IPS-11a (cell line): ENCODE measurements around the gene DNAH1.

Source experiments
- H3K4me3 ChIP-seq: one replicate; pipeline ENCODE4 v1.5.1; 2013; ENCODE audit warnings: low read depth, low read length, control low read depth

Gene DNAH1

DNA sequence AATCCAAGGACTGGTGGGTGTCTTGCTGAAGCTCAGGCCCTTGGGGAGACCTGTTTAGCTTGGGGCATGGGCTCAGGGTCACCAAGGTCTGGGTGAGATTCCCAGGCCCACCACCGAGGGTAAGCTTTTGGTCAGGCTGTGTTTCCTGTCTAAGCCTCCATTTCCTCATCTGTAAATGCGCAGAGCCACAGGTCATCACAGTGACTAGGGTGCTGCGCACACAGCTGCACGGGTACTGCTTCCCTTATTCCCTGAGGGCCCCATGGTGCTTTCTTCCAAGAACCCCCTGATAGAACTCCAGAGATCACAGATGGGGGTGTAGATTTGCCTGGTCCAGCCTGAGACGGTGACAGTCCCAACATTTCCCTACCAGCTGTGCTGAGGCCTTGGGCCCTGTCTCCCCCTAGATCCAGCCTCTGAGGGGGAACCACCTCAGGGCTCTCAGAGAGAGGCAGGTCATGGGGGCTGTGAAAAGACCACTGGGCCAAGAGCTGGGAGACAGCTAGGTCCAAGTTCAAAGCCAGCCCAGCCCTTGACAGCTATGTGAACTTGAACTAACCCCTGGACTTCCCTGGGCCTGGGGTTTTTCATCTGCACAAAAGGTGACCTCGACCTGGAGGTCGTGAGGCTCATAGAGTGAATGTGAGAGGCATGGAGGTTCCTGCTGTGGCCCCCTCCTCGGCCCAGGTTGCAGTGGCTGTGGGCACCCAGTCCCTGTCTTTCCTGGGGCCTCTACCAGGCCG, 68.1 kb downstream of the DNAH1 start:
- no peak overlapping the region for H3K4me3 ChIP-seq

DNA sequence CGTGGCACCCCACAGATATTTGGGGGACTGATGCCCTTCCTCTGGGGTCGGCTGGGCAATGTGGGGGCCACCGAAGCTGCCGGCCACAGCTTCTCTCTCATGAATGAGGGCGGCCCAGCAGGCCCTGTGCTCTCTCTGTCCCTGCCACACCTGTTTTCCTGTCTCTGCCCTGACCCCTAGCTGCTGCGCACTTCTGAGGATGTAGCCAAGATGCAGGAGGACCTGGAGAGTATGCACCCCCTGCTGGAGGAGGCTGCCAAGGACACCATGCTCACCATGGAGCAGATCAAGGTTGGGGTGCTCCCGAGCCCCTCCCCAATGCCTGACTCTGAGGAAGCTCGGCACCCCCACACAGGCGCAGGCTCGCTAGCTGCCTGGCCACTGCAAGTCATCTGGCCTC, 69.0 kb downstream of the DNAH1 start:
- H3K4me3 ChIP-seq, result no peak overlapping the region

DNA sequence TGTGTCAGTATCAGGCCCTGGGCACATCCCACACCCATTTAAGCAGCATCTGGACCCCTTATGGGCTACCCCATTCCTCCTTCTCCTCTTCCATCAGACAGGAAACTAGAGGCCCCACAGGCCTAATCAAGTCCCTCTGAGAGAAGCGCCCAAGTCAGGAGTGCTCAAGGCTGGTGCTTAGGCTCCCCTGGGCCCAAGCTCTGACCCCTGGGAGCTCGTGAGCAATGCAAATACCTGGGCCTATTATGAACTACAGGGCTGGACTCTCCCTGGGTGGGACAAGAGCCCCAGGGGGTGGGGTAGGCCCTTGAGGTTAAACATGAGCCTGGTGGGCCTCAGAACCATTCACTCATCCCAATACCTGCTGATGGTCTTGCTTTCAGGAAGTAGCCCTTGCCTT, 71.4 kb downstream of the DNAH1 start:
- no peak overlapping the region for H3K4me3 ChIP-seq

GRCh38 chr3:52388348-52388821, 72.3 kb downstream of the DNAH1 start:
- no peak overlapping the region for H3K4me3 ChIP-seq

- no peak overlapping the region for H3K4me3 ChIP-seq
Measured at GRCh38 chr3:52388933-52389332, 72.8 kb downstream of the DNAH1 start.

GRCh38 chr3:52391096-52391495, 75.0 kb downstream of the DNAH1 start:
- H3K4me3 ChIP-seq, result no peak overlapping the region

- H3K4me3 ChIP-seq, result no peak overlapping the region
Measured at GRCh38 chr3:52392216-52392930, 76.3 kb downstream of the DNAH1 start.

- no peak overlapping the region for H3K4me3 ChIP-seq
Measured at GRCh38 chr3:52393131-52393807, 77.2 kb downstream of the DNAH1 start.

DNA sequence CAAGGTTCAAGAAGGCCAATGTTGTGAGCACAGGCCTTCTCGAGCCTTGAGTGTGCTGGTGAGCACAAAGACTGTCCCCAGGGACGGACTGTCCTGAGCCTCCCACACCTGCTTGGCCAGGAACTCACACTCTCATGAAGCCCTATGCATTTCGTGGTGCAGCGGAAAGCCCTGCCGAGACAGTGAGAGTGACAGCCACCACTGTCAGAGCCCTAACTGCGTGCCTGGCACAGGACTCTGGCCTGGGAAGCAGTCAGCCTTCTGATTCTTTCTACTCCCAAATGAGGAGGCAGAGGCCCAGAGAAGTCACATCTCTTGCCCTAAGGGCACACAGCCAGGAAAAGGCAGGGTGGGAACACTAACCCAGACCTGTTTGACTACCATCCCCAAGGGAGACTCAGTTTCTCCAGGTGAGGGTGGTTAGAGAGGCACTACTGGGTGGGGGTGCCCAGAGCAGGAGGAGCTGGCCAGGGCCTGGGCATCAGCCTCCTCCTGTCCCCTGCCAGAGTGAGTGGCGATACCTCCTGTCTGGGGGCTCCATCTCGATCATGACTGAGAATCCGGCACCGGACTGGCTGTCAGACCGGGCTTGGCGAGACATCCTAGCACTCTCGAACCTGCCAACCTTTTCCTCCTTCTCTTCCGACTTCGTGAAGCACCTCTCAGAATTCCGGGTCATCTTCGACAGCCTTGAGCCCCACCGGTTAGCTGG, 78.0 kb downstream of the DNAH1 start:
- no peak overlapping the region for H3K4me3 ChIP-seq

GRCh38 chr3:52394751-52395502, 78.8 kb downstream of the DNAH1 start:
- H3K4me3 ChIP-seq, result no peak overlapping the region

GRCh38 chr3:52395503-52395865, 79.4 kb downstream of the DNAH1 start:
- no peak overlapping the region for H3K4me3 ChIP-seq

GRCh38 chr3:52396011-52396906, 80.1 kb downstream of the DNAH1 start:
- H3K4me3 ChIP-seq, result no peak overlapping the region

DNA sequence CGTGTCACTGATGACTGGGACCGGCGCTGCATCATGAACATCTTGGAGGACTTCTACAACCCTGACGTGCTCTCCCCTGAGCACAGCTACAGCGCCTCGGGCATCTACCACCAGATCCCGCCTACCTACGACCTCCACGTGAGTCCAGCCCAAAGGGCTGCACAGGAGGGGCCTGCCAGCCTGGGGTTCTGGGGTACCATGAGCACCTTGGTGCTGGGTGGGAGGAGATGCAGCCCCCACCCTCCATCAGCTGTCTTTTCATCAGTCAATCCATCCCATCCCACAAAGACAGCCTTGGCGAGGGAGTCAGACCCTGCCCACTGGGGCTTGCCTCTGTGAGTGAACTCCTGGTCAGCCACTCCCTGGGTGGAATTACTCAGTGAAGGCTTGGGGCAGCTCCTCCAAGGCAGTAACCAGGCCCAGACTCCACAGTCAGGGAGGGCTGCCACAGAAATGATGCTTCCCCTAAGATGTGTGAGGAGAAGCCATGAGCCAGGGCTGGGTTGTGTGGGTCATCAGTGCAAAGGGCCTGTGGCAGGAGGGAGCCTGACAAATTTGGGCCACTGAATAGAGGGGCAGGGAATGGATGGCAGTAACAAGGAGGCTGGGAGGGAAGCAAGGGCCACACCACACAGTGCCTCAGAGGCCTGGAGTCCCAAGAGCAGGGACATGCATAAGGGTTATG, 80.9 kb downstream of the DNAH1 start:
- no peak overlapping the region for H3K4me3 ChIP-seq

DNA sequence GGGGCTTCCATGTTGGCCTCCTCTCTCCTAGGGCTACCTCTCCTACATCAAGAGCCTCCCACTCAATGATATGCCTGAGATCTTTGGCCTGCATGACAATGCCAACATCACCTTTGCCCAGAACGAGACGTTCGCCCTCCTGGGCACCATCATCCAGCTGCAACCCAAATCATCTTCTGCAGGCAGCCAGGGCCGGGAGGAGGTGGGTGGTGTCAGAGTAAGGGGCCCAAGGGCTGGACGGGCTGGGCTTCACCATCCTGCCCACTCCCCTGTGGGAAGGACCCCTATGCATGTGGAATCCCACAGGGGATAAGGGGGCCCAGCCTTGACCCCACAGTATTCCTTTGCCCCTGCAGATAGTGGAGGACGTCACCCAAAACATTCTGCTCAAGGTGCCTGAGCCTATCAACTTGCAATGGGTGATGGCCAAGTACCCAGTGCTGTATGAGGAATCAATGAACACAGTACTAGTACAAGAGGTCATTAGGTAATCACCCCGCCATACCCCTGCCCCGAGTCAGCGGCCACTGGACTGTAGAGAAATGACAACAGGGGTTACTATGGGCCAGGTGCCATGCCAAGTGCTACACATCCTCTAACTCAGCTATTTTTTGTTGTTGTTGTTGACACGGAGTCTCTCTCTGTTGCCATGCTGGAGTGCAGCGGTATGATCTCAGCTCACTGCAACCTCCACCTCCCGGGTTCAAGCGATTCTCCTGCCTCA, 81.7 kb downstream of the DNAH1 start:
- no peak overlapping the region for H3K4me3 ChIP-seq

DNA sequence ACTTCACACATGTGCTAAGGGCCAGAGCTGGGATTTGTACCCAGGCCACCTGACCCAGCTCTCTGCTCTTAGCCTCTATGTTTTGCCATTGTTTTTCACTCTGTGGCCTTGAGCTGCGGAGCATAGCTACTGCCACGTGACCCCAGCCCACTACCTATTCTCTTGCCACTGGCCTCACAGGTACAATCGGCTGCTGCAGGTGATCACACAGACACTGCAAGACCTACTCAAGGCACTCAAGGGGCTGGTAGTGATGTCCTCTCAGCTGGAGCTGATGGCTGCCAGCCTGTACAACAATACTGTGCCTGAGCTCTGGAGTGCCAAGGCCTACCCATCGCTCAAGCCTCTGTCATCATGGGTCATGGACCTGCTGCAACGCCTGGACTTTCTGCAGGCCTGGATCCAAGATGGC, 82.6 kb downstream of the DNAH1 start:
- no peak overlapping the region for H3K4me3 ChIP-seq

DNA sequence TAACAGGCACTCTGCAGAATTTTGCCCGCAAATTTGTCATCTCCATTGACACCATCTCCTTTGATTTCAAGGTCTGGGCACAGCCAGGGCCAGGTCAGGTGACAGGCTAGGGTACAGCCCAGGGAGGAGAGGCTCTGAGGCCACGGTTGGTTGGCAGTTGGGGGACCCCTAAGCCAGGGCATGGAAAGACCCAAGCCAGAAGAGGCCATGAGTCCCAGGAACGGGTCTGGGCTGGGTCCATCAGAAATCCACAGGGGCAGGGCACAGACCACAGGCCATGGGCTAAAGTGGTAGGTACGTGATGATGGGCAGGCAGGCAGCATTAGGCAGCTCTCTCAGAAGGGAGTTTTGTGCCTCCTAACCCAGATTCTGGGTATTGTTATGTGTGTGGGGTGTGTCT, 83.0 kb downstream of the DNAH1 start:
- H3K4me3 ChIP-seq, result no peak overlapping the region

DNA sequence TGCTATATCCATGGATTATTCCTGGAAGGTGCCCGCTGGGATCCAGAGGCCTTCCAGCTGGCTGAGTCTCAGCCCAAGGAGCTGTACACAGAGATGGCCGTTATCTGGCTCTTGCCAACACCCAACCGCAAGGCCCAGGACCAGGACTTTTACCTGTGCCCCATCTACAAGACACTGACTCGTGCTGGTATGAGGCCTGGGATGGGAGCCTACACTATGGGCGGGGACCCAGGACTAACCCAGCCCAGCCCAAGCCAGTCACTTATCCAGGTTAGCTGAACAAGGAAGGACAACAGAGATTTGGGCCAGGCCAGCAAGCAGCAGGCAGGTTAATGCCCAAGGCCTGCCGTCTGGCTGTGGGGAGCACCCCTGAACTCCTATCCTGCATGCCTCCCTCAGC, 83.5 kb downstream of the DNAH1 start:
- no peak overlapping the region for H3K4me3 ChIP-seq

DNA sequence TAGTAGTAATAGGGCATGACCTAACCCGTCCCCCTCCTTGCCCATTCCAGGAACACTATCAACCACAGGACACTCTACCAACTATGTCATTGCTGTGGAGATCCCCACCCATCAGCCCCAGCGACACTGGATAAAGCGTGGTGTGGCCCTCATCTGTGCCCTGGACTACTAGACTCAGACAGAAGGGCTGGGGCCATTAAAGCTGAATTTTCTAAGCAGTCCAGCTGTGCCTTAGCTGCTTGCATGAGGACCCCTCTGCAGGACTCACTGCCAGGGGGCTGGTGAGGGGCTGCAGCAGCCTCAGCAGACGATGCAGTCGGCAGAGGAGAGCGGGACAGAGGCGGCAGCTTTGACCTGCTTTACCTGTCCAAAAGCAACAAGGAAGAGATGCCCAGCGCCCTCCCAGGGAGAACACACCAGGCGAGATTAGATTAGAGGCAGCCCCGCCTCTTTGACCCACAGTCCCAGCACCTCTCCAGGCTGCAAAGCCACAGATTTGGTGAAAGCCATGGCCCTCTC, 84.2 kb downstream of the DNAH1 start:
- H3K4me3 ChIP-seq, result no peak overlapping the region
